GM18858 (cell line): ENCODE data around the gene USP47.

ENCODE experiments used
- ATAC-seq: cut with Tn5 transposase; IDR thresholded peaks from one replicate; pipeline ENCODE4 v1.9.1; 2021; ENCODE audit not compliant: unreplicated experiment

USP47 gene

GRCh38 chr11:11996321-11997048 is 154.7 kb downstream of the USP47 start:
- no peak for ATAC-seq

GRCh38 chr11:11997049-11997322 is 155.2 kb downstream of the USP47 start:
- no peak for ATAC-seq

- ATAC-seq, result no peak
Measured at GRCh38 chr11:11998091-11998781, 156.5 kb downstream of the USP47 start.

GRCh38 chr11:12001186-12001585 is 159.4 kb downstream of the USP47 start:
- no peak for ATAC-seq

GRCh38 chr11:12003336-12003735 is 161.6 kb downstream of the USP47 start:
- no peak for ATAC-seq

GRCh38 chr11:12003815-12004214 is 162.0 kb downstream of the USP47 start:
- ATAC-seq, result no peak

- ATAC-seq, result no peak
Measured at GRCh38 chr11:12005061-12005460, 163.3 kb downstream of the USP47 start.

GRCh38 chr11:12005476-12005875 is 163.7 kb downstream of the USP47 start:
- no peak for ATAC-seq

DNA sequence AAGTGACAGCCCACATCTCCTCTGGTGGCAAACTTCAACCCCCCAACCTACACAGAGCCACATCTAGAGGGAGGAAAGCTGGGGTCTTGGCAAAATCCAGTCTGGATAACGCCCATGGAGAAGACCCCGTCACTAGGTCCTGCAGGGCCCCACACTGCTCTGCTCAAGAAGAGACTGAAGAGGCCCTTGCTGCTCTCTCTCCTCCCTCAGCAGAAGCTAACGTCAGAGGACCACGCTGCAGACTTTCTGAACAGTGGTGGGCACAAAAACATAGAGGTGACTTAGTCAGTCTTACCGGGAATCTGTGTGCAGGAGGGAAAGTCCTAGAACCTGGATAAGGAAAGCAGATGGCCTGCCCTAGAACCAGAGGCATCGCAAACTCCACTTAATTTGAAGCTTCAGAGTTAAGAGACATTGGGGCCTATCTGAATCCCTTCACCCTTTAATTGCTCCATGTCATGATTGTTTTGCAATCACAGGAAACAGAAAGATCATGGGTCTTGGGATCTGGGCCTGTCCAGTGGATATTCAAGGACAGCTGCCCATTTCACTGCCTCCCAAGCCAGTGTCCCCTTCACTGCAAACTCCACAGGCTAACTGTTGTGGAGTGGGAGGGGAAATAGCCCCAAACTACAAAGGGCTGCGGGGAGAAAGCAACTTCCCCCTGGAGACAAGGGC is 164.9 kb downstream of the USP47 start:
- no peak for ATAC-seq

GRCh38 chr11:12007230-12007593 is 165.4 kb downstream of the USP47 start:
- no peak for ATAC-seq

- no peak for ATAC-seq
Measured at GRCh38 chr11:12007769-12008737, 166.3 kb downstream of the USP47 start, which contains the start of gene DKK3. DKK3 (minus strand) TSS chr11:12008626; CDS start chr11:12008582, 44 bp downstream.
